Neural progenitor cell (in vitro differentiated cells): Measurements from ENCODE around the gene SESN3. TPM values are rescaled to one million over a fixed set of nuclear protein-coding genes. Genes with fewer than 3 reads are reported as not detected.

Experiments
- DNase-seq: peaks from one replicate; pipeline ENCODE4 v3.0.0-alpha.2; 2016; ENCODE audit warnings: low spot score
- H2AFZ ChIP-seq: fragments of 200-600 bp; sonication (generic); replicated peaks from 2 replicates; pipeline ENCODE4 v1.6.1; 2016; ENCODE audit warnings: antibody characterized with exemption
- H3F3A ChIP-seq: fragments of 200-600 bp; sonication (generic); 2 replicates; pipeline ENCODE4 v1.6.1; 2016; ENCODE audit warnings: antibody characterized with exemption, low read depth
- H3K27ac ChIP-seq: fragments of 200-600 bp; sonication (generic); 2 replicates; pipeline ENCODE4 v1.5.1; 2016; ENCODE audit warnings: mild to moderate bottlenecking
- H3K27me3 ChIP-seq: fragments of 200-600 bp; sonication (generic); 2 replicates; pipeline ENCODE4 v1.6.1; 2016; ENCODE audit warnings: mild to moderate bottlenecking, moderate library complexity
- H3K36me3 ChIP-seq: fragments of 200-600 bp; sonication (generic); 2 replicates; pipeline ENCODE4 v1.5.1; 2016
- H3K4me1 ChIP-seq: fragments of 200-600 bp; sonication (generic); 2 replicates; pipeline ENCODE4 v1.6.1; 2016; ENCODE audit warnings: mixed run types
- H3K4me2 ChIP-seq: fragments of 200-600 bp; sonication (generic); 2 replicates; pipeline ENCODE4 v1.6.1; 2016
- H3K4me3 ChIP-seq: fragments of 200-600 bp; sonication (generic); 2 replicates; pipeline ENCODE4 v1.5.1; 2016
- H3K79me2 ChIP-seq: fragments of 200-600 bp; sonication (generic); 2 replicates; pipeline ENCODE4 v1.6.1; 2016; ENCODE audit warnings: low read depth
- H3K9ac ChIP-seq: fragments of 200-600 bp; sonication (generic); 2 replicates; pipeline ENCODE4 v1.6.1; 2016
- H3K9me3 ChIP-seq: fragments of 200-600 bp; sonication (generic); 2 replicates; pipeline ENCODE4 v1.5.1; 2016; ENCODE audit warnings: low read depth
- H4K20me1 ChIP-seq: fragments of 200-600 bp; sonication (generic); 2 replicates; pipeline ENCODE4 v1.6.1; 2016; ENCODE audit warnings: low read depth
- H3K27ac Mint-ChIP-seq: 3 replicates; pipeline ENCODE4 v1.8.0; 2021; ENCODE audit warnings: mixed read lengths
- H3K27me3 Mint-ChIP-seq: 2 replicates; pipeline ENCODE4 v1.8.0; 2022; ENCODE audit warnings: low read depth, mild to moderate bottlenecking, inconsistent platforms, moderate library complexity, mixed read lengths; ENCODE audit not compliant: insufficient read depth
- H3K36me3 Mint-ChIP-seq: 3 replicates; pipeline ENCODE4 v1.8.0; 2021; ENCODE audit warnings: mixed read lengths
- H3K4me1 Mint-ChIP-seq: 3 replicates; pipeline ENCODE4 v1.8.0; 2021; ENCODE audit warnings: mixed read lengths
- H3K4me3 Mint-ChIP-seq: 3 replicates; pipeline ENCODE4 v1.8.0; 2021; ENCODE audit warnings: mild to moderate bottlenecking, moderate library complexity, mixed read lengths
- H3K9me3 Mint-ChIP-seq: 3 replicates; pipeline ENCODE4 v1.8.0; 2020; ENCODE audit warnings: mixed read lengths
- CTCF ChIP-seq: fragments of 200-600 bp; sonication (generic); IDR thresholded peaks from 2 replicates; pipeline ENCODE4 v1.5.1; 2017; ENCODE audit warnings: antibody characterized with exemption, mild to moderate bottlenecking
- EZH2 ChIP-seq: fragments of 200-600 bp; sonication (generic); IDR thresholded peaks from 2 replicates; pipeline ENCODE4 v1.6.1; 2017; ENCODE audit warnings: antibody characterized with exemption, mild to moderate bottlenecking, moderate library complexity
- EZH2phosphoT487 ChIP-seq: fragments of 200-600 bp; sonication (generic); IDR thresholded peaks from 2 replicates; pipeline ENCODE4 v1.6.1; 2017; ENCODE audit warnings: antibody characterized with exemption
- total RNA-seq: library from RNA; depleted of rRNA; stranded (reverse); fragments of >200 nt; gene quantifications from 2 replicates; pipeline ENCODE4 v1.2.3, GENCODE V29; 2015; ENCODE audit warnings: low replicate concordance

SESN3 gene
- total RNA-seq, 1 donor from 2014 or later = 234 TPM

DNA sequence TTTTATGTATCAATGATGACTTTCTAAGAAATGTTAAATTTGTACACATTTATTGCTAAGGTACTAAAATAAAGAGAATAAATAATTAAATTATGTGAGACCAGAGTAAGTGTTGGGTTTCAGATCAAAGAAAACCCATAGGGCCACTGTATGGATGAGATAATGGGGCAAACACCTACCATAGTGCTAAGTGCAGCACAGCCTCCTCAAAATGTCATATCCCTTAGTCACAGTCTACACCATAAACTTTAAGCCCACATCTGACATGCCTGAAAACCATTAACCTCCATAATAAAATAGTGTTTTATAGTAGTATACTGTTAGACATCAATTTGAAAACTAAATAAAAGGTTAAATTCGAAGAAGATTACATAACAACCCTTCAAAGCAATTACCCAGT, 37.5 kb downstream of the SESN3 start:
- TF ChIP-seq CTCF (no peak), EZH2phosphoT487 (no peak), EZH2 (no peak)
- peaks cover 17% of the 10 kb centered on the region for H3K4me1 ChIP-seq

DNA sequence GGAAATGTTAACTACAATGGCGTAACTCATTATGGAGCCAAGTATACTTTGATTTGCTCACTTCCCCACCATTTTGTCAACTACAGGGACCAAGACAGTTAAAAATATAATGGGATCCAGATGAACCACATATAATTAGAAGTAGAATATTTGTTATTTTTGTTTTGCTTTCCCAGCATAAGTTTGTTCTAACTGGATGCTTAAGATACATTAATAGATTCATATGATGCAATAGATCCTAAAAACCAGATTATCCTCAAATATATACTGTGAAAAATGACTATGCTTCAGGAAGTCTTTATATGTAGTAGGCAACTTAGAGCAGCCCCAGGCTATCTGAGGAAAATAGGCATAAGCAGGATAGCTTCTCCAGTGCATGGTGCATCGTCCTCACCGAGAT, 38.3 kb downstream of the SESN3 start:
- no peak for DNase-seq
- Histone ChIP-seq H3K9me3 (no peaks in the 10 kb centered on the region), H2AFZ (no peak overlapping the region), H3K4me1 (peaks cover 9% of the 10 kb centered on the region), H3K36me3 (peaks cover 20% of the 10 kb centered on the region), H3K27me3 (no peaks in the 10 kb centered on the region), H3K4me2 (no peak overlapping the region), H3K79me2 (peaks cover 98% of the 10 kb centered on the region), H4K20me1 (peaks cover 86% of the 10 kb centered on the region), H3F3A (peaks cover 34% of the 10 kb centered on the region), H3K27ac (no peak overlapping the region), H3K4me3 (no peak overlapping the region), H3K9ac (no peak overlapping the region)
- Mint-ChIP-seq H3K4me3 (no peak overlapping the region), H3K27ac (no peak overlapping the region), H3K4me1 (peaks cover 2% of the 10 kb centered on the region), H3K36me3 (peaks cover 30% of the 10 kb centered on the region), H3K27me3 (peaks cover 2% of the 10 kb centered on the region), H3K9me3 (no peaks in the 10 kb centered on the region)
- no peak for TF ChIP-seq CTCF
- no peak for TF ChIP-seq EZH2
- no peak for TF ChIP-seq EZH2phosphoT487

More for the DNA sequence above, 37.5 kb downstream of the SESN3 start:
- no peak overlapping the region for H3K27ac Mint-ChIP-seq
- H3K4me2 ChIP-seq = no peak overlapping the region
- peaks cover 29% of the 10 kb centered on the region for H3K36me3 Mint-ChIP-seq
- H2AFZ ChIP-seq = no peak overlapping the region
- H3K79me2 ChIP-seq = peaks cover 100% of the 10 kb centered on the region
- peaks cover 86% of the 10 kb centered on the region for H4K20me1 ChIP-seq
- H3K27me3 ChIP-seq = no peaks in the 10 kb centered on the region
- H3K4me1 Mint-ChIP-seq = peaks cover 2% of the 10 kb centered on the region
- no peaks in the 10 kb centered on the region for H3K9me3 ChIP-seq
- H3F3A ChIP-seq = peaks cover 38% of the 10 kb centered on the region
- H3K9me3 Mint-ChIP-seq = no peaks in the 10 kb centered on the region
- H3K36me3 ChIP-seq = peaks cover 16% of the 10 kb centered on the region
- no peak overlapping the region for H3K9ac ChIP-seq
- H3K4me3 Mint-ChIP-seq = no peak overlapping the region
- H3K4me3 ChIP-seq = no peak overlapping the region
- H3K27ac ChIP-seq = no peak overlapping the region
- H3K27me3 Mint-ChIP-seq = peaks cover 2% of the 10 kb centered on the region
- DNase-seq = no peak

DNA sequence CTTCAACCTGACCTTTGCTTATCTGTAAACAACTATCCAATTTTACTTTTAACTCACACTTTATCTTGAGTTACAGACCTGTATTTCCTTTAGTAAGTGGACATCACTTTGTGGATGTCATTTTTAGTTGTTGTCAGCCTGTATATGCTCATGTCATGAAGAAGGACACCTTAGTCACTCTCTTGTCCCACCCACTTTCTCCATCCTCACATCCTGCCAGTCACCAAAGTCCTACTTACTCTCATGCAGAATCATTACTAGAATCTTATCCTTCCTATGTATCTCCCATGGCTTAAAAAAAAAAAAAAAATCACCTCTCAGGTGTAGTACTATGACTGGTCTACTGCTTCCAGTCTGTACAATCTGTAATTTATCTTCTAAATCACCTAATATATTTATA, 43.3 kb downstream of the SESN3 start:
- no peak overlapping the region for H3K4me3 ChIP-seq
- H3K4me1 Mint-ChIP-seq = no peaks in the 10 kb centered on the region
- H4K20me1 ChIP-seq = peaks cover 39% of the 10 kb centered on the region
- H3K79me2 ChIP-seq = peaks cover 74% of the 10 kb centered on the region
- no peaks in the 10 kb centered on the region for H3K4me1 ChIP-seq
- no peaks in the 10 kb centered on the region for H3K27me3 ChIP-seq
- H3K36me3 ChIP-seq = peaks cover 41% of the 10 kb centered on the region
- no peaks in the 10 kb centered on the region for H3K9me3 Mint-ChIP-seq
- no peak for DNase-seq
- no peak overlapping the region for H3K9ac ChIP-seq
- H3K27me3 Mint-ChIP-seq = peaks cover 2% of the 10 kb centered on the region
- no peak overlapping the region for H3K4me3 Mint-ChIP-seq
- no peak overlapping the region for H2AFZ ChIP-seq
- peaks cover 34% of the 10 kb centered on the region for H3F3A ChIP-seq
- no peak overlapping the region for H3K27ac Mint-ChIP-seq
- no peak overlapping the region for H3K27ac ChIP-seq
- TF ChIP-seq CTCF = no peak
- H3K9me3 ChIP-seq = no peaks in the 10 kb centered on the region
- H3K36me3 Mint-ChIP-seq = peaks cover 33% of the 10 kb centered on the region
- no peak overlapping the region for H3K4me2 ChIP-seq
